Mesodermal cell (in vitro differentiated cells): Measurements from ENCODE around the gene NUDT6.
"Not testable (repeated sequence)": the region's sequence is repeated elsewhere in the genome, so short reads cannot be mapped to it uniquely, and the experiment has no call there.

ENCODE experiments used
- H3K27ac ChIP-seq: 2 replicates; pipeline ENCODE4 v1.7.0; 2013; ENCODE audit warnings: mild to moderate bottlenecking, low read depth, low read length, moderate library complexity; ENCODE audit not compliant: severe bottlenecking
- H3K36me3 ChIP-seq: 2 replicates; pipeline ENCODE4 v1.7.1; 2013; ENCODE audit warnings: mild to moderate bottlenecking, low read length, moderate library complexity; ENCODE audit not compliant: control insufficient read depth, insufficient read depth
- H3K4me1 ChIP-seq: one replicate; pipeline ENCODE4 v1.7.1; 2013; ENCODE audit warnings: mild to moderate bottlenecking, low read length; ENCODE audit not compliant: insufficient read depth, control insufficient read depth, poor library complexity, severe bottlenecking
- H3K4me3 ChIP-seq: 2 replicates; pipeline ENCODE4 v1.7.0; 2013; ENCODE audit warnings: low read length, control low read depth, mild to moderate bottlenecking; ENCODE audit not compliant: insufficient read depth, poor library complexity, severe bottlenecking; ENCODE audit errors: extremely low read depth
- H3K9me3 ChIP-seq: 2 replicates; pipeline ENCODE4 v1.7.1; 2013; ENCODE audit warnings: mild to moderate bottlenecking, low read length, moderate library complexity; ENCODE audit not compliant: control insufficient read depth
- WGBS, 2 experiments: methylation state at CpG; one replicate each; pipeline ENCODE4 v1.1.5; 2013; ENCODE audit warnings: missing lambda C conversion rate in 2 of 2; ENCODE audit not compliant: insufficient coverage in 2 of 2; 5-methylcytosine and 5-hydroxymethylcytosine counted together

NUDT6 gene

GRCh38 chr4:122876456-122876855 lies 45.9 kb downstream of the NUDT6 start:
- no peak overlapping the region for H3K27ac ChIP-seq
- H3K9me3 ChIP-seq = peaks cover 6% of the 10 kb centered on the region
- H3K4me1 ChIP-seq = no peaks in the 10 kb centered on the region
- peaks cover 29% of the 10 kb centered on the region for H3K36me3 ChIP-seq
- 100% methylated on average over 1 of the region's 3 CpGs; no CpG with 5 or more reads in 1 of the 2 experiments for WGBS, 2 experiments
- no peak overlapping the region for H3K4me3 ChIP-seq

- no peak overlapping the region for H3K27ac ChIP-seq
- peaks cover 25% of the 10 kb centered on the region for H3K36me3 ChIP-seq
- 100% methylated on average over 2 of the region's 5 CpGs; no CpG with 5 or more reads in 1 of the 2 experiments for WGBS, 2 experiments
- no peak overlapping the region for H3K4me3 ChIP-seq
- no peaks in the 10 kb centered on the region for H3K4me1 ChIP-seq
- H3K9me3 ChIP-seq = peaks cover 6% of the 10 kb centered on the region
Measured at GRCh38 chr4:122875949-122876348, 46.4 kb downstream of the NUDT6 start.

GRCh38 chr4:122873821-122874593 lies 48.4 kb downstream of the NUDT6 start:
- H3K27ac ChIP-seq = peak overlapping the region; percentile 62
- peaks cover 10% of the 10 kb centered on the region for H3K36me3 ChIP-seq
- no peaks in the 10 kb centered on the region for H3K4me1 ChIP-seq
- WGBS, 2 experiments = 100% methylated on average over 1 of the region's 4 CpGs; no CpG with 5 or more reads in 1 of the 2 experiments
- no peak overlapping the region for H3K4me3 ChIP-seq
- no peaks in the 10 kb centered on the region for H3K9me3 ChIP-seq

- no peaks in the 10 kb centered on the region for H3K4me1 ChIP-seq
- WGBS, 2 experiments = 86% methylated on average over 1 of the region's 1 CpG; no CpG with 5 or more reads in 1 of the 2 experiments
- H3K4me3 ChIP-seq = no peak overlapping the region
- peaks cover 8% of the 10 kb centered on the region for H3K36me3 ChIP-seq
- no peaks in the 10 kb centered on the region for H3K9me3 ChIP-seq
- H3K27ac ChIP-seq = no peak overlapping the region
Measured at GRCh38 chr4:122873146-122873545, 49.3 kb downstream of the NUDT6 start.

GRCh38 chr4:122868235-122868634 lies 54.2 kb downstream of the NUDT6 start:
- 80 to 100% methylated on average over 2 to 3 of the region's 3 CpGs for WGBS, 2 experiments
- not testable (repeated sequence) for H3K4me1 ChIP-seq, H3K9me3 ChIP-seq, H3K4me3 ChIP-seq, H3K27ac ChIP-seq, H3K36me3 ChIP-seq

GRCh38 chr4:122865425-122865824 lies 57.0 kb downstream of the NUDT6 start:
- WGBS, 2 experiments = 79 to 100% methylated on average over 1 to 2 of the region's 4 CpGs
- Histone ChIP-seq H3K4me3 (no peak overlapping the region), H3K9me3 (no peaks in the 10 kb centered on the region), H3K36me3 (no peaks in the 10 kb centered on the region), H3K27ac (no peak overlapping the region), H3K4me1 (no peaks in the 10 kb centered on the region)

GRCh38 chr4:122863639-122864038 lies 58.8 kb downstream of the NUDT6 start:
- Histone ChIP-seq H3K27ac (no peak overlapping the region), H3K4me3 (no peak overlapping the region), H3K9me3 (no peaks in the 10 kb centered on the region), H3K4me1 (no peaks in the 10 kb centered on the region), H3K36me3 (no peaks in the 10 kb centered on the region)
- 80% methylated on average over 1 of the region's 1 CpG; no CpG with 5 or more reads in 1 of the 2 experiments for WGBS, 2 experiments

- Histone ChIP-seq H3K36me3 (no peaks in the 10 kb centered on the region), H3K9me3 (no peaks in the 10 kb centered on the region), H3K4me3 (no peak overlapping the region), H3K4me1 (no peaks in the 10 kb centered on the region), H3K27ac (no peak overlapping the region)
- 84 to 100% methylated on average over 1 of the region's 2 CpGs for whole genome bisulfite sequencing, 2 experiments
Measured at GRCh38 chr4:122861172-122861943, 61.0 kb downstream of the NUDT6 start.

- no peaks in the 10 kb centered on the region for H3K36me3 ChIP-seq
- no CpG with 5 or more reads among the region's 2 CpGs for WGBS, 2 experiments
- no peaks in the 10 kb centered on the region for H3K9me3 ChIP-seq
- H3K4me1 ChIP-seq = no peaks in the 10 kb centered on the region
- H3K4me3 ChIP-seq = no peak overlapping the region
- no peak overlapping the region for H3K27ac ChIP-seq
Measured at GRCh38 chr4:122858705-122859104, 63.7 kb downstream of the NUDT6 start.

GRCh38 chr4:122857160-122857559 lies 65.2 kb downstream of the NUDT6 start:
- H3K4me3 ChIP-seq = no peak overlapping the region
- no peaks in the 10 kb centered on the region for H3K9me3 ChIP-seq
- H3K36me3 ChIP-seq = no peaks in the 10 kb centered on the region
- H3K4me1 ChIP-seq = no peaks in the 10 kb centered on the region
- H3K27ac ChIP-seq = no peak overlapping the region
- 88 to 100% methylated on average over 1 of the region's 2 CpGs for WGBS, 2 experiments
